HL-60 (cell line): Measurements from ENCODE around the gene MUTYH.
"Not testable (repeated sequence)": the region's sequence is repeated elsewhere in the genome, so short reads cannot be mapped to it uniquely, and the experiment has no call there.

Experiments
- DNase-seq, 2 experiments: peaks; one replicate each; pipeline ENCODE4 v3.0.0-alpha.2; 2010 to 2020; ENCODE audit warnings: low read depth in 1 of 2, low spot score in 1 of 2
- H3K27ac ChIP-seq: fragments of 250-450 bp; sonication (Bioruptor Pico); replicated peaks from 2 replicates; pipeline ENCODE4 v1.5.1; 2020; ENCODE audit warnings: mild to moderate bottlenecking, moderate library complexity
- H3K27me3 ChIP-seq: fragments of 250-450 bp; sonication (Bioruptor Pico); 2 replicates; pipeline ENCODE4 v1.5.1; 2021; ENCODE audit warnings: mild to moderate bottlenecking, moderate library complexity; ENCODE audit not compliant: insufficient read depth, poor library complexity, severe bottlenecking
- H3K4me3 ChIP-seq: replicated peaks from 2 replicates; pipeline ENCODE4 v1.5.1; 2011; ENCODE audit warnings: mild to moderate bottlenecking, control low read depth, low read length; ENCODE audit not compliant: insufficient read depth
- CTCF ChIP-seq: IDR thresholded peaks from one replicate; pipeline ENCODE4 v1.5.1; 2011; ENCODE audit warnings: low read length, control low read depth, inconsistent platforms; ENCODE audit not compliant: insufficient read depth
- GABPA ChIP-seq: IDR thresholded peaks from 2 replicates; pipeline ENCODE4 v1.6.1; 2012; ENCODE audit warnings: low read depth
- POLR2AphosphoS5 ChIP-seq: IDR thresholded peaks from 2 replicates; pipeline ENCODE4 v1.6.1; 2012; ENCODE audit warnings: low read depth
- REST ChIP-seq: IDR thresholded peaks from 2 replicates; pipeline ENCODE4 v1.6.1; 2012; ENCODE audit warnings: low read depth; ENCODE audit not compliant: insufficient replicate concordance
- SPI1 ChIP-seq: IDR thresholded peaks from 2 replicates; pipeline ENCODE4 v1.6.1; 2012; ENCODE audit warnings: low read depth, mild to moderate bottlenecking, borderline replicate concordance

Gene MUTYH

GRCh38 chr1:45364294-45364693 lies 24.1 kb upstream of the MUTYH start:
- no peak for TF ChIP-seq REST
- no peak for TF ChIP-seq POLR2AphosphoS5
- no peak for TF ChIP-seq GABPA
- no peak for TF ChIP-seq SPI1
- TF ChIP-seq CTCF, result no peak
- H3K4me3 ChIP-seq, result no peak overlapping the region
- H3K27ac ChIP-seq, result no peak overlapping the region
- DNase-seq, result no peak
- H3K27me3 ChIP-seq, result no peaks in the 10 kb centered on the region

- DNase-seq, H3K27ac ChIP-seq, H3K27me3 ChIP-seq, H3K4me3 ChIP-seq: not testable (repeated sequence)
Measured at GRCh38 chr1:45360981-45361380, 20.7 kb upstream of the MUTYH start.

GRCh38 chr1:45359882-45360513 lies 19.8 kb upstream of the MUTYH start:
- TF ChIP-seq GABPA, result no peak
- TF ChIP-seq POLR2AphosphoS5, result no peak
- TF ChIP-seq SPI1, result no peak
- TF ChIP-seq CTCF, result no peak
- no peak for TF ChIP-seq REST
- Histone ChIP-seq H3K27ac (no peak overlapping the region), H3K4me3 (no peak overlapping the region), H3K27me3 (no peaks in the 10 kb centered on the region)
- peak in 1 of 2 experiments; percentile 55 for DNase-seq

GRCh38 chr1:45356186-45356585 lies 15.9 kb upstream of the MUTYH start:
- H3K4me3 ChIP-seq, result no peak overlapping the region
- no peak for DNase-seq
- TF ChIP-seq GABPA, result no peak
- no peak for TF ChIP-seq POLR2AphosphoS5
- TF ChIP-seq REST, result no peak
- no peak for TF ChIP-seq SPI1
- TF ChIP-seq CTCF, result no peak
- H3K27me3 ChIP-seq, result no peaks in the 10 kb centered on the region
- H3K27ac ChIP-seq, result no peak overlapping the region
